GM18951 (cell line): ENCODE measurements around the gene PMAIP1.

Source experiments
- POLR2A ChIP-seq: IDR thresholded peaks from 4 replicates; pipeline ENCODE4 v1.6.1; 2011; ENCODE audit warnings: mild to moderate bottlenecking; ENCODE audit not compliant: insufficient read length, insufficient read depth; ENCODE audit errors: extremely low read depth
- in situ Hi-C: fragments of 300-500 bp; cut with MboI; formaldehyde crosslinking; loops from one replicate; pipeline ENCODE4 v1.12.0; 2022; ENCODE audit warnings: low sequenced_read_pairs, mixed read lengths, inconsistent platforms; ENCODE audit not compliant: unreplicated experiment

The PMAIP1 gene

DNA sequence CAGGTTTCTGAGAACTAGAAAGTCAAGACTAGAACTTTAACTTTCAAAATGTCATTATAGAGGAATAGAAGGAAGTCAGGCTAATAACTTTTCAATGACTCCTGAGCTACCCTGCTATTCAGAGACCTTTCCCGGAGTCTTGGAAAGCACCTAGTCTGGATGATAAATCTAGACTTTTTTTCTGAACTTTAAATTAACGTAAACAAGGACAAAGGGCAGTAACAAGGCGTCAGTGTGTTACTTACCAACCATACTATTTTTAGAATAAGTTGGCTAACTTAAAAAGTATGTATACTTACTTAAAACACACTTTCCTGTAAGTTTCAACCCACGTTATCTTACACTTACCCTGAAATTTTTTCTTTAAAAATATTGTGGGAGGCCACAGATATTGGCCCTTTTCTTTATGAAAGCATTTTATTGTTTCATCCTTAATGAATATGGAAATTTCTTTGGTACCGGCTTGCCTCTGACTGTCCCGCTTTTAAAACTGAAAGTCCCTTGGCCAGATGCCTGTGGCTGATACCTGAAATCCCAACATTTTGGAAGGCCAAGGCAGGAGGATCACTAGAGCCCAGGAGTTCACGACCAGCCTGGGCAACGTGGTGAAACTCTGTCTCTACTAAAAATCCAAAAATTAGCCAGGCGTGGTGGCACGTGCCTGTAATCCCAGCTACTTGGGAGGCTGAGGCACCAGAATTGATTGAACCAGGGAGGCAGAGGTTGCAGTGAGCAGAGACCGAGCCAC lies 9.7 kb downstream of the PMAIP1 start:
- no peak for TF ChIP-seq POLR2A
- in situ Hi-C loops, result no loop called here

DNA sequence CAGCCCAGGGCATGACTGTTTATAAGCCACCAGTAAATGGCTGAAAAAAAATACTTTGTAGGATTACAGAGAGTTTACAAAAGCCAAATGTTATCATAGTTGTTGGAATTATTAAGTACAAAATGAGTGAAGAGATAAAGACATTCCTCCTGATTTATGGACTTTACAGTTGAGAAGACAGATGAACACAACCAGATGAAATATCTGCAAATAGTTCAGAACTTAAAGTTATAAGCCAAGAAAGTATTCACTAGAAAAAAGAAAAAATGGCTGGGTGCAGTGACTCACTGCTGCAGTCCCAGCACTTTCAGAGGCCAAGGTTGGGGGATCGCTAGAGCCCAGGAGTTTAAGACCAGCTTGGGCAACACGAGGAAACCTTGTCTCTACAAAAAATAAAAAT lies 11.2 kb downstream of the PMAIP1 start:
- in situ Hi-C loops, result no loop called here
- TF ChIP-seq POLR2A, result no peak

DNA sequence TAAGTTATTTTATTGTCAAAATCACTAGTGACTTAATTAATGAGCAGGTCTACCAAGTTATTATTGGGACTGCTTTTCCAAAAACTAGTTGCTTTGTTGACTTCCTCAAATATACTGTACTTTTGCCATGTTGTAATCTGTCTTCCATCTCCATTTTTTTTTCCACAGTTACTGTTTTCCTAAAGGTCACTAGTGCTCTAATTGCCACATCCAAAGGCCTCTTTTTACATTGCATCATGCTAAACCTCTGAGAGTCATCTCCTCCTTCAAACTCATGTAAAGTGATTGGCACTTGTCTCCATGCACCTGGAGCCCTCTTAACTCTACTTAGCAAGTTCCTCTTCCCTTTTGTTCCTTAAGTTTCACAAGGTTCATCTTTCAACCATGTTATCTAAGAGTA lies 11.8 kb downstream of the PMAIP1 start:
- in situ Hi-C loops, result no loop called here
- TF ChIP-seq POLR2A, result no peak

DNA sequence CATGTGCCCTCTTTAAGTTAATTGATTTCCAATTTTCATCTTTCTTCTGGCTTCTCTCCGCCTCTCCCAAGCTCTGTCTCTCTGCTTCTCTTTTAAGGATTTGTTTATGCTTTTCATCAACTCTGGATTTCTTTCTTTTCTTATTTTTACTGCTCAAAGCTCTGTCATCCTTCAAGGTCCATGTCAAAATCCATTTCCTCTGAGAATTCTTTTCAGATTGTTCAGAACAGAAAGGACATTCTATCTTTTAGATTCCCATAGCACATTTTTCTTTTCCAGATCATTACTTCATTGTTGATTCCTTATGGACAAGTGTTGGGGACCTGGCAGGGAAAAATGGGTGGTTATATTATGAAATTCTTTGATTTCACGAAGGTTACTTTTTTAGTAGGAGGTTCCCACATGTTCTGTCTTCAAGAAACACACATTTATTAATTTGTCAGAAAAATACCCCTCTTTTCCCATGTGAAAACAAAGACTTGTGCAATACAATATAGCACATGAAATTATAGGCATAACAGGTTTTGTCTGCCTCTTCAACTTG lies 12.3 kb downstream of the PMAIP1 start:
- TF ChIP-seq POLR2A, result no peak
- in situ Hi-C loops, result no loop called here

DNA sequence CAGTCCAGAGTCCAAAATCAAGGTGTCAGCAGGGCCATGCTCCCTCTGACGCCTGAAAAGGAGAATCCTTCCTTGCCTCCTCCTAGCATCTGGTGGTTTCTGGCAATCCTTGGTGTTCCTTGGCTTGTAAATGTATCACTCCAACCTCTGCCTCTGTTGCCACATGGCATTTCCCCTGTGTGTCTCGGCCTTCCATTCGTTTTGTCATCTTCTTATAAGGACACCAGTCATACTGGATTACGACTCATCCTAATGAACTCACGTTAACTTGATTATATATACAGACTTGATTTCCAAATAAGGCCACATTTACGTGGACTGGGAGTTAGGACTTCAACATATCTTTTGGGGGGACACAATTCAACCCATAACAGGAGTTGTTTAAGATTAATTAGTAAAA lies 15.8 kb downstream of the PMAIP1 start:
- TF ChIP-seq POLR2A, result no peak
- in situ Hi-C loops, result no loop called here

DNA sequence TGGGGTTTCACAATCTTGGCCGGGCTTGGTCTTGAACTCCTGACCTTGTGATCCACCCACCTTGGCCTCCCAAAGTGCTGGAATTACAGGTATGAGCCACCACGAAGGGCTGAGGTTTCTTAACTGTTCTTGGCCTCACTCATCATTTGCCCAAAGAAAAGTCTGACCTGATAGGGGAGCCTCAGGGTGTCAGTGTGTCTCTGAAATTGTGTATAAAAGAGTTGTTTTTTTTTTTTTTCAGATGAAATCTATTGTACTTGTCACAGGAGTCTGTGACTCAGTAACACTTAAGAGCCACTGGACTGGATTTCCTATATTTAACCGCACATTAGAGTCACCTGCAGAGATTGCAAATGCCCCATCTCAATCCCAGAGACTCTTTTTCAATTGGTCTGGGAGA lies 16.9 kb downstream of the PMAIP1 start:
- in situ Hi-C loops, result no loop called here
- TF ChIP-seq POLR2A, result no peak

DNA sequence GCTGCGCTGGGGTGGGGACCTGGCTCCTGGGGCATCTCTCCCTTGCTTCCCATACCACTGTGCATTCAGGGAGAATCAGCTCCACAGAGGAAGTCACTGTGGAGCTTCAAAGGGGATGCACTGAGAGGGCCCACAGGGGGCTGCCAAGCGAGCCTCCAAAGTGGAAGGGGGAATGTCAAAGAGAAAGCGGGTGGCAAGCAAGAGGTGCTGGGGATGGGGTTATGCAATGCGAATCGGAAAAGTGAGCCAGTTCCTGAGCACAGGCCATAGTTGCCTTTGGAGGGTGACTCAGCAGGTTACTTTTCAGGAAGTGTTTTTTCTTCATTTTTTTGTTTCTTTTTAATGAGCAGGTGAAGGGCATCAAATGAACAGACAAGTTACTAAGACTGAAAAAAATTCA lies 17.6 kb downstream of the PMAIP1 start:
- TF ChIP-seq POLR2A, result no peak
- in situ Hi-C loops, result no loop called here

DNA sequence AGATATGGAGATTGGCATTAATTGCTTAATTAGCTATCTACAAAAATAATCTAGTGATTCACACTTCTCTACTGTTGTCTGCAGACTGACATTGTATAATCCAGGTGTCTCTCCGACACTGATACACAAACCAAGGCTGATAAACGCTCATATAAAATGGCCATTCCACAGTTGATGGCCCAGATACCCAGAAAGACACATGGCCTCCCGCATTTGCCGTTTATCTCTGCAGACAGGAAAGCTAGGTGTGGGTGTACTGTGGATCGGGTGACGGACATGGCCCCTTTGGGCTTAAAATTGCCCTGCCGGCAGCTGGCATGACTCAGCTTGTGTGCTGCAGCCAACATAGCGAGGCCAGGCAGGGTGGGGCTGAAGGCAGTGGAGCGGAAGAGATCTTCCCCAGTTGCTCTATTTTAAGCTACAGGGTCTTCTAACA lies 18.5 kb downstream of the PMAIP1 start:
- in situ Hi-C loops, result no loop called here
- peak; percentile 47 for TF ChIP-seq POLR2A

DNA sequence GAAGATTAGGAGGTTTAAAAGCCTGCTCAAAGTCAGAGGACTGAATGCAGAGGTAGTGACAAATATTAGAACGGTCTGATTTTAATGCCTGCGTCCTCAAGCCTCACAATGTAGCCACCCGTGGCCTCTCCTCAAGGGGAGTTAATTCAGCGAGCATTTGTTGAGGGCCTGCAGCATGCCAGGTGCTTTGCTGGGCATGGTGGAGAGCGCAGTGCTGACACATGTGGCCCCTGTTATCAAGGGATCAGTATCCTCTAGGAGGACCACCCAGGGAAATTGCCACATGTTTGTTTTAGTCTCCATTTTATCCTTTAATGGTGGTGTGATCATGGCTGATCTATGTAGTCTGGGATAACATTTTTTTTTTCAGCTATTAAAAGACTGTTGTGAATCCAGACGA lies 19.2 kb downstream of the PMAIP1 start:
- in situ Hi-C loops, result no loop called here
- TF ChIP-seq POLR2A, result no peak

DNA sequence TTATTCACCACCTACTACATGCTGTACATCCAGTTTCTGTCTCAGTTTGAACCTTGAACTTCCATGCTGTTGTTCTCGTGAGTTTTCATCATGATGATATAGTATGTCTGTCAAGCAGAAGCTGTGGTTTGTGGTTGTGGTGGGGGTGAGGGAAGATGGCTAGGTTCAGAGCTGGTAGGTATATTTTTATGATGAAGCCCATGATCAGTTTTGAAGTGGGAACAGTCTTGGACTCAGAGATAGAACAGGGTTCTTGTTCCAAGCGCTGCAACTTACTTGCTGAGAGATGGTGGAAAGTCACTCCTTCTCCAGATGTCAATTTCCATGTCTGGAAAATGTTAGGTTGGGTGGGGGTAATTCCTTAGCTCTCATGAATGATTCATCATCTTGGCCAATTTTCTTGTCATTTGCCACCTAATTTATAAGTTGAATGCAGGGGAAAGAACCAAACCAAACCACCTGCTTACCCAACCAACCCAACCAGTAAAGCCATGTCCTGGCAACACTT lies 21.6 kb downstream of the PMAIP1 start:
- in situ Hi-C loops, result no loop called here
- no peak for TF ChIP-seq POLR2A

DNA sequence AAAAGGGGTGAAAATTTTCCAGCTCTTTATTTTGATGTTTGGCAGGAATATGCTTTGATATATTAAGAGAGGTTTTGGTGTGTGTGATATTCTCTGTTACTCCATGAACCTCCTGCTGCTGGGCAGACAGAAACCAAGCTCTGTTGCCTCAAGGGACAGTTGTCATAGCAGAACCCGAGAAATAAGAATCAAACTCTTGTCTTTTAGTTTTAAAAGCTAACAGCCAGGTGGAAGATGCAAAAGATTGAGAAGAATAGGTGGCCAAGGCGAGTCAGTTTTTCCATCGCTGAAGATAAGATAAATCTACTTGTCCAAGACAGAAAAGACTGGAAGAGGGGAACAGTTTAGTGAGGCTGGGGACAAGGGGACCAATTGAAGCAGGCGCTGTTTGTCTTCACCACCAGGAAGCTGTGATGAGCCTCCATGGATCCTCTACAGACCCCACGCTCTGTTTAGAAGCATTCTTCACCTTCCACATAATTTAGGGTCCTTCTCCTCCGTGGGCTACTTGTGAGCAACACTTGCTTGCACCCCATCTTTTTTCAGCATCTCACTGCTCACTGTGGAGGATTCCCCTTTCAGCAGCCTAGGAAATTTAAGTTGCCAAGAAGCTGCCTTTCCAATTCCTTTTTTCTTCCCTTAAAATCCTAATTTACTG lies 23.9 kb downstream of the PMAIP1 start:
- no peak for TF ChIP-seq POLR2A
- in situ Hi-C loops, result no loop called here

DNA sequence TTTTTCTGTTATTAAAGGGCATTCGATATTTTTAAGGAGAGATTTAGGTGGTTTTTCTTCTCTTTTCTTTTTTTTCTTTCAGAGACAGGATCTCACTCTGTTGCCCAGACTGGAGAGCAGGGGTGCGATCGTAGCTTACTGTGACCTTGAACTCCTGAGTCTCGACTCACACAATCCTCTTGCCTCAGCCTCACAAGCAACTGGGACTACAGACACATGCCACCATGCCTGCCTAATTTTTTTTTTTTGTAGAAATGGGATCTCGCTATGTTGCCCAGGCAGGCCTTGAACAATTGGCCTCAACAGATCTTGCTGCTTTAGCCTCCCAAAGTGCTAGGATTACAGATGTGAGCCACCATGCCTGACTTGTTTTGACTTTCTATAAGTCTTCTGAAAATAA lies 26.3 kb downstream of the PMAIP1 start:
- no peak for TF ChIP-seq POLR2A
- in situ Hi-C loops, result no loop called here

DNA sequence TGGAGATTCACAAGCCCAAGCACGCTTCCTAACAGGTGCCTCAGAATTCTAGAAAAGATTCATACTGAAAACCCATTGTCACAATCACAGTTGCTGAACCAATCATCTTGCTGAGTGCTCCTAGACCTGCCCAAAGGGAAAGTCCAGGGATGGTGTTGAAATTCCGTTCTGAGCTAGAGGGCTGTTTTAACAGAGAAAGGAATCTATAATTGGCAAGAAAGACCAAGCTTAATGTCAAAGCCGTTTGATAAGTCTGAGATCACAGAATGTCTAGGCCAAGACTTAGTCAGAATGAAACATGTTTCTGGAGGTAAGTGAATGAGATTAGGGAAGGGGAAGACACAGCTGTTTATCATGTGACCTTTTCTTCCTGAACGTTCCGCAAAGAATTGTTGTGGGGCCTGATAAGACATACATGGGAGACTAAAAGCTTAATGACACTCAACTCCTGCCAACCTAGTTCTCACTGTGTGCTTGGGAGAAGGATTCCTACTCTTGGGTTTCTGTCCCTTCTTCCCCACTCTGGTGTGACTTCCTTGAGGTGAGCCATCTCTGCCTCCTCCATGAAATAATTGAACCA lies 27.5 kb downstream of the PMAIP1 start:
- TF ChIP-seq POLR2A, result no peak
- in situ Hi-C loops, result no loop called here
